IPS DF 19.7 (cell line): ENCODE results near the gene ABHD16A.
"Not testable (repeated sequence)": the region's sequence is repeated elsewhere in the genome, so short reads cannot be mapped to it uniquely, and the experiment has no call there.

Experiments used
- DNase-seq: peaks from one replicate; pipeline ENCODE4 v3.0.0-alpha.2; 2013; ENCODE audit warnings: low read depth, low spot score

The ABHD16A gene

DNA sequence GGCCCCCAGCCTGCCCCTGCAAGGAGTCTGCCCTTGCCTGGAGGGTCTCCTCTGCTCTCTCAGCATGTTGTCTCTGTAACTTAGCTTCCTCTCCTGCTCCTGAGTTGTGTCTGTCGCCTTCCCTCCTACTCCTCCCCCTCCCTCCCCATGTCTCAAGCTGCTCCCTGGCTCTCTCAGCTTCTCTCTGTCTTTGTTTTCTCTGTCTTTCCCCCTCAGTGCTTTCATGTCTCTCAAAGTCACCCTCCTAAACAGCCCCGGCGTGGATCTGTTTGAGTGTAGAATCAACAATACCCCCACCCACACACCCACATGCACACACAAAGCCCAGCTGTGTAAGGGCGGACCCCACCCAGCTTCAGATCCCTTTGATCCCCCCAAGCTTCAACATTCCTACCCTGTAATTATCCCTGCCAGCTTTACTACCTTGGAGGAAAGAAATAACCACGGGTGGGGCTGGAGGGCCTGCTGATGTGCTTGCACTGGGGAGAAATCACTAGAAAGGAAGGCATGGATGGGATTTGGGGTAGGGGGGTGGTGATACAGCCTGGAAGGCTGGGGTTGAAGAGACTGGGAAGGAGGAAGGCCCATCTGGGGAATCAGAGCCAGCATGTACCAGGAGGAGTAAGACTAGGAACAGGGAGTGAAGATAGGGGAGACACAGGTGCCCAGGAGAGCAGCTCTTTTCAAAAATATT, 11.0 kb upstream of the ABHD16A start:
- DNase-seq = no peak

DNA sequence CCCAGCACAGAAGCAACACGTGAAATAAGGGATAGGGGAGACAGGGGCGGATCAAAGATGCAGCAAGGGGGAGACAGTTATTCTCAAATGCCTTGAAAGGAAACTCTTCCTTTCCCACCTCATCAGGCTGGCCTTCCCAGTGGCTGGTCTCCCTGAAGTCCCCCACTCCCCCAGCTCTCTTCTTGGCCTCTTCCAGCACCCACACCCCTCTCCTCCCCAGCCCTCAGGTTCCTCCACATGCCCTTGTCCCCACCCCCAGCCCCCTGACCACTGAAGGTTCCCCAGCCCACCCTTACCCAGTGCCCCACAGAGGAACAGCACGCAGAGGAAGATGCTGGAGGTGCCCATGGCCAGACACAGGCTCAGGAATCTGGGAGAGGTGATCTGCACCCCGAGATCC, 10.3 kb upstream of the ABHD16A start:
- DNase-seq = no peak

DNA sequence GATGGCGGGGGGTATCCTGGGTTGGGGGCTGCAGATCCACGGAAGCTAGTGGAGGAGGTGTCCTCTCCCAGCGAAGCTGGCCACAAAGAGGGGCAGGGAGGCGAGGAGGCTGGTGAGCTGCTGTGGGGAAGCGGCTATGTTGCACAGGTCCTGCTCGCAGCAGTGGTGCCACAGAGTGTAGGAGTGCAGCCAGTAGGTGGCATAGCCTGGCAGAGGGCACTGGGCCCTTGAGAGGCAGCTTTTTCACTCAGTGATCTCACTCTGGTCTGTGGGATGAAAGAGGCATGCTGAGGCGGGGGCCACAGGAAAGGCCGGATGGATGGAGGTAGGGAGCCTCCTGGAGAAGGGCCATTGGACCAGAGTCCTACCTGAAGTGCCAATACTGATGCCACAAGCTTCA, 9.2 kb upstream of the ABHD16A start:
- no peak for DNase-seq

DNA sequence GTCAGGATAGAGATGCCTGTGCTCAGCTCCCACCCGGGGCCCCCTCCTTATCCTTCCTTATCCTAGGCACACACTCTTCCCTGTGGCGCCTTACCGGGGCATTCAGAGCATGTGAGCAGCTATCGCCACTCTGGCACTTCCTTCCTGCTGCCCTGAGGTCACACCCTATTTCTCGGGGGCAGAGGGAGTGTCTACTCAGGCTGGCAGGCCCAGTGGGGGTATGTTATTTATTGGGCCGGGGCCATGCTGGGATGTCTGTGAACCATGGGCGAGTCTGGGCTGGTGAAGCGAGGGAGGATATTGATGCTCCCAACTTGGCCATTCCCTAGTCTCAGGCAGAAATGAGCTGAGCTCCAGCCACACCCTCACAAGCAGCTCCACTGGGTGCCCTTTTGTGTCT, 8.1 kb upstream of the ABHD16A start:
- DNase-seq = no peak

DNA sequence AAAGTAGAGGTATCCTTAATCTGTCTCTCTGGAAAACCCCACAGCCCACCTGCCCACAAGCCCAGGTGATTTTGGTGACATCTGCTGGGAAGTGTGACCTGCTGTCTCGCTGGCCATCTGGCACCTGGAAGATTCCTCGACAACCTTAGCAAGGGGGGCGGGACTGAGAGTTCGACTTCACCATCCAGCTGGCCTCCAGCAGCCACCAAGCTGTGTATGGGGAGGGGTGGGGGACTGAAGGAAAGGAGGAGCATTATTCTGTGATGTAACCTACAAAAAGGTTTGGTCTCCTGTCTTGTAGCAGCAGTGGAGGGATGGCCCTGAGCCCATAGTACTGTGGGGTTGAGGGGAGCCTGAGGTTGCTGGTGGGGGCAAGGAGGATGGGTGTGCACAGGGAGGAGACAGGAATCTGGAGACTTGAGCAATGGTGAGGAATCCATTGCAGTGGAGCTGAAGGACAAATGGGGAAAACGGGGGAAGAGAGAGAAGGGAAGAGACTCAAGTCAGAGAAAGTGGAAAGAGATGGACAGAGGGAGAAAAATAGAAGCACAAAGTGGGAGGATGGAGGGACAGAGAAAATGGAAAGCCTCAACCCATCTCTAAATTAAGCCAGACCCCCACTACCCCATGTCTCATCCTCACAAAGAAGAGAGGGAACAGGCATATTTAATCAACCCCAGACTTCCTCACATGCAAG, 7.5 kb upstream of the ABHD16A start:
- no peak for DNase-seq

DNA sequence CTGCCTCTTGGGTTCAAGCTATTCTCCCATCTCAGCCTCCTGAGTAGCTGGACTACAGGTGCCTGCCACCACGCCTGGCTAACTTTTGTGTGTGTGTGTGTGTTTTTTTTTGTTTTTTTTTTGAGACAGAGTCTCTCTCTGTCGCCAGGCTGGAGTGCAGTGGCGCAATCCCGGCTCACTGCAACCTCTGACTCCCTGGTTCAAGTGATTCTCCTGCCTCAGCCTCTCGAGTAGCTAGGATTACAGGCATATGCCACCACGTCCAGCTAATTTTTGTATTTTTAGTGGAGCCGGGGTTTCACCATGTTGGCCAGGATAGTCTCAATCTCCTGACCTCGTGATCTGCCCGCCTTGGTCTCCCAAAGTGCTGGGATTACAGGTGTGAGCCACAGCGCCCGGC, 6.0 kb upstream of the ABHD16A start:
- DNase-seq = not testable (repeated sequence)

DNA sequence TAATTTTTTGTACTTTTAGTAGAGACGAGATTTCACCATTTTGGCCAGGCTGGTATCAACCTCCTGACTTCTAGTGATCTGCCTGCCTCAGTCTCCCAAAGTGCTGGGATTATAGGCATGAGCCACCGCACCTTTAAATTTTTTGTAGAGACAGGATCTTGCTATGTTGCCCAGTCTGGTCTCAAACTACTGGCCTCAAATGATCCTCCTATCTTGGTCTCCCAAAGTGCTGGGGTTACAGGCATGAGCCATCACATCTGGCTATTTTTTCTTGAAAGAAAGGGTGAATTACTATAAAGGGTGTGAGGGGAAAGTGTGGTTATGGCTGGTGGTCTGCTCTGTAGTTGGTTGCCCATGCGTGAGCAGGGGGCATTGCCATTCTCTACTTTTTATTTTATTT, 5.1 kb upstream of the ABHD16A start:
- DNase-seq = no peak

DNA sequence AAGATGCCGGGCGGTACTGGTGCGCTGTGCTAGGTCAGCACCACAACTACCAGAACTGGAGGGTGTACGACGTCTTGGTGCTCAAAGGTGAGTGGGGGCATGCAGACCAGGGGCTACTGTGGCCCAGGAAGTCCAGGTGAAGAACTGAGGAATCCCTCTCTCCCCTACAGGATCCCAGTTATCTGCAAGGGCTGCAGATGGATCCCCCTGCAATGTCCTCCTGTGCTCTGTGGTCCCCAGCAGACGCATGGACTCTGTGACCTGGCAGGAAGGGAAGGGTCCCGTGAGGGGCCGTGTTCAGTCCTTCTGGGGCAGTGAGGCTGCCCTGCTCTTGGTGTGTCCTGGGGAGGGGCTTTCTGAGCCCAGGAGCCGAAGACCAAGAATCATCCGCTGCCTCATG, 4.6 kb upstream of the ABHD16A start:
- no peak for DNase-seq

DNA sequence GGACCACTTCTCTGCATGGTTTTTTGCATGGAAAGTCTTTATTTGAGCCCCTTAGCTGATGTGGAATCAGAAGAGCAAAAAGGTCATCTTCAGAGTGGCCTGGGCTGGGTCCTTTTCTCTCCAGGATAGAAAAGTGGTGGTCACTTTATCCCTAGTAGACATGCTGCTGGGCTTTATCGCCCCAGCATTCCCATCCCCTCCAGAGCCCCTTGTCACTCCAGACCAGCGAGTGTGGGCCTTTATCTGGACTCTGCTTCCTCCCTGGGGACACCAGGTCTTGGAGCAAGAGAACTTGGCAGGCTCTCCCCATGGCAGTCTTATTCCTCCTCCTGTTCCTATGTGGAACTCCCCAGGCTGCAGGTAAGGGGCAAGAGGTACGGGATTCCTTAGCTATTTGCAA, 3.5 kb upstream of the ABHD16A start, which contains the start of gene LY6G6F:
Gene LY6G6F, plus strand, starts transcription at position 268 of the 400 bp plus-strand sequence. Its CDS starts 41 bp downstream, at position 309.
- DNase-seq = no peak

DNA sequence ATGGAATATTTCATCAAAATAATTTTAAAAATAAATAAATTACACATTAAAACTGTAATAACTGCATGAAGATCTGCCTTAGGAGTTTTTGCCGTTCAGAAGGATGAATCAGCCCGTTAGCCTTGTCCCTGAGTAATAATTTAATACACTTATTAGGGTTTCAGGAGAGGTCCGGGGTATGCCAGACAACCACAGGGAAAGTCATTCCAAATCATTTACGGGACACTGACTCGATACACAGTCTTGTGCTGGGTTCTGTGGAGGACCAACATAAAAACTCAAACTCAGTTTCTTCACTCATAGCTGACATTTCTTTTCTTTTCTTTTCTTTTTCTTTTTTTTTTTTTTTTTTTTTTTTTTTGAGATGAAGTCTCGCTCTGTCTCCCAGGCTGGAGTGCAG, 2.8 kb upstream of the ABHD16A start:
- no peak for DNase-seq

DNA sequence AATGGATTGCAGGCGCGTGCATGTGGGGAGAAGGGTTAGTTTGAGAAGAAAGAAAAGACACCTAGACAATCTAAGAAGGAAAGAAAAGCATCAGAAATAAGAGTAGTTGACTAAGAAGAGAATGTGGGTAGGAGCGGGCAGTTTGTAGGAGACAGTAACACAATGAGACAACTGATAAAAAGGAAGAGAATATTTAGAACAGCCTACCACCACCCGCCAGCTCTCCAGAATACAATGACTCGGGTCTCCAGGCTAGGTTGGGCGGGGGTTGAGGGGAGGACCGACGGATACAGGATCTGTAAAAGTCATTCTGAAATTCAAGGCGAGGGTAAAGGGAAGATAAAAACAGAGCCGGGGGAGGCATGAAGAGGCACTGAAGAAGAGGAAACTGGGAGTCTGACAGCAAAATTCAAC, 712 bp downstream of the ABHD16A start:
- DNase-seq = no peak

DNA sequence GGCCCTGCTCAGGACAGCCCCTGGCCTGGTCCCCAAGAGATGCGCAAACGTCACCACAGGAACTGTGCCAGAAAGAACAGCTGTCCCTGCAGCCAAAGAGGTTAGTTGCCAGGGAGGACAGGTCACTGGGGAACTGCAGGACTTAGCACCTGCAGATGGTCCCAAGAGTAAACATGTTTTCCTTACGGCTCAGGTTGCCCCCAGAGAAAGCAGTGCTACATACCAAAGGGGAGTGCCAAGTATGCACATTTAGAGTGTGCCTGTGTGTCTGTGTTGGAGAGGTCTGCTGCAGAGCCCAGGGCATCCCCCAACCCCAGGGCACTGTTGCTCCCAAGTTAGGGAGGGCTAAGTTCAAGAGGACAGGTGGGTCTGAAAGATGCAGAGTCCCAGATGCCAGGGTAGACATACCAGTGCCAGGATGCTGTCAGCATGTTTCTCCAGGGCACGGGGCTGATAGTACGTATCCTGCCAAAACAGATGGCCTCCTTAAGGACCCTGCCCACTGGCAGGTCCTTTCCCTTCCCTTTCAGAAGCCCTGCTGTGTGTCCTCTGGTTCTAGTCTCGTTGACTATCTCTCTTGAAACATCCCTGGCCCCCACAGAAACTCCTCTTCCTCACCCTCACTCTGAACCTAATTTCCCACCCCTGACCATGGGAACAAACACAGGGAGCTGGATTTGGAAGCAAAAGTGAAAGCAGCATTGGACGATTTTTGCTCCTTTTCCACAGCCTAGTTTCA, 1.3 kb downstream of the ABHD16A start:
- no peak for DNase-seq

DNA sequence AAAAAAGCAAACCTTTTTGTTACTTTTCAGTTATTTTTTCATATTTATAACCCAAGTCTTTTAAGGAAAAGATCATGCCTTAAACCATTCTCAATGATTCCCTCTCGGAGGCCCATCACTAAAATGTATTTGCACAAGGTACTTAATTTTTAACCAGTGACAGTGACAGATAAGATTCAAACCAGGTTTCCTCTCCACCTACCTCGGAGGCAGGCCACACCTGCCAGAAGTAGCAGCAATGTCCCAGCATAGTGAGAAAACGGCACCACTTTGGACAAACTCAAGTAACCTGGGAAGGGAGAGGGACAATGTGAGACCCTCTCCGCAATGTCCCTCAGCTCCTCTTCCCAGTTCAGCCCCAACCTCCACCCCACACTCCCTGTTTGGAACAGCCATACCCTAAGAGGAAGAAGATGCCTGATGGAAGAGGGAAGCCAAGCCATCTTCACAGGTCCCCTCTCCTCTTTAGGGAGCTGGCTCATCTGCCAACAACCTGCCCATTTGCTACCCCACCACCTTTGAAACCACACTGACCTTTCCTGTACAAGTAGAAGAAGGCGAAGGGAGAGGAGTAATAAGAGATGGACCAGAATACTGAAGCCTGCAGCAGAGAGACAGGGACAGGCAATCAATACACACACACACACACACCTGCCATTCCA, 2.3 kb downstream of the ABHD16A start:
- DNase-seq = no peak

DNA sequence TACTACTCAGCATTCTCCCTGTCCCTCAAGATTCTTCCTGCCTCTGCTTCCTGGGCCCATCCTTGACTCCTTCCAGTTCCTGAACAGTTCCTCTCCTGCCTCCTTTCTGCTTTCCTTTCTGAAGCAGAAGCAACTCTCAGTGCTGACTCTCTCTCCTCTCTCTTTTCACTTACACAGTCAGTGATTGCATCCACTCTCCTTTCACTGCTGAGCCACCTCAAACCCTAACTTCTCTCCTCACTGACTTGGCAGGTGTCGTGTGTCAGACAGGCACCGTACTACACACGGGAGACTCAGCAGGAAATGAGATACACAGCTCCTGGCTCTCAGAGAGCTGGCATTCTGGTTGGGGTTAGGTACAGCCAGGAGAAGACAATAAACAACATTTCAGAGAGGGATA, 5.6 kb downstream of the ABHD16A start:
- no peak for DNase-seq

DNA sequence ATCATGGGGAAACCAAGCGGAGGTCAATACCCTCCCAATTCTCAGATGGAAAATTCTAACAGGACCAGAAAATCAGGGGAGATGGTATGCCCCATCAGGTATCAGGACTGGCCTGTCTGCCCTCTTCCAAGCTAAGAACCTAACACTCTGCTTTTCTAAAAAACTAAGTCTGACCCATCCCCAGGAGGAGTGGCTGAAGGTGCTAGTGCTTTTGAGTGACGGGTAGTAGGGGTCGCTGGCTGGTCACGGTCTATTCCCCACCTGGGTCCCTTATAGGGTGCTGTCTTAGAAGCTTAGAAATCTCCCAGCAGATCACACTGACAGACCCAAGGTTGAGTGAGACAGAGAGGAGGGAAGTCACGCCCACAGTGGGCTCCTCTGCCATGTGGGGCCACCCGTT, 9.6 kb downstream of the ABHD16A start:
- DNase-seq = no peak

DNA sequence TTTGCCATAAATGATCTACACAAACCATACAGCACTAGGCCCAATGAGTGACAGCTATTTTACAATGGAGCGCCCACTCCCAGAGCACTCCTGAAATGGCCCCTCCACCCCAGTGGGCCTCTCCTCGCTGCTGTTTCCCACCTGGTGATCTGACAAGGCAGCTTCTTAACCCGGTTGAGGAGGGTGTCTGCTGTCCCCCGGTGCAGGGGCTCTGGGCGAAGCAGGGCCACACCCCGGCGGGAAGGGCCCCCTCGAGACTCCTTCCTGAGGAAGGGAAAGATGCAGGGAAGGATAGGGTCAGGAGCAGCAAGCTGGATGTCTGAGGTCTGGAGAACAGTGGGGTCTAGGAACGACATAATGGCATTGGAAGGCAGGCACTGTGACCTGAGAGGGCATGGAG, 10.2 kb downstream of the ABHD16A start:
- no peak for DNase-seq

DNA sequence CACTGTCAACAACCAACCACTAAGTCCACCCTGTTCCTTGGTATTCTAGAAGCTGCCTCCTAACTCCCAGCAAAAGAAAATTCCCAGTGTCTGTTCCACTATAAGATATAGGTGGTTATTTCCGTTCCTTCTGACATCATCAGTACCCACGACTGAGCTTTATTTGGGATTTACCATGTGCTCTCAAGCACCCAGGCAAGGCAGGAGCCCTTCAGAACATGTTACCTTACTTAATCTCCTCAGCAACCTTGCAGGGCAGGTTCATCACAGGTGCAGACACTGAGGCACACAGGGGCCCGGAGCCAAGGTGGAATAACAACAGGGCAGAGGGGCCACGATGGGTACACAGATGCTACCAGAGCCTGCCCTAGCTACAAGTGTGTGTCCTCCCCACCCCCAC, 10.8 kb downstream of the ABHD16A start:
- no peak for DNase-seq

DNA sequence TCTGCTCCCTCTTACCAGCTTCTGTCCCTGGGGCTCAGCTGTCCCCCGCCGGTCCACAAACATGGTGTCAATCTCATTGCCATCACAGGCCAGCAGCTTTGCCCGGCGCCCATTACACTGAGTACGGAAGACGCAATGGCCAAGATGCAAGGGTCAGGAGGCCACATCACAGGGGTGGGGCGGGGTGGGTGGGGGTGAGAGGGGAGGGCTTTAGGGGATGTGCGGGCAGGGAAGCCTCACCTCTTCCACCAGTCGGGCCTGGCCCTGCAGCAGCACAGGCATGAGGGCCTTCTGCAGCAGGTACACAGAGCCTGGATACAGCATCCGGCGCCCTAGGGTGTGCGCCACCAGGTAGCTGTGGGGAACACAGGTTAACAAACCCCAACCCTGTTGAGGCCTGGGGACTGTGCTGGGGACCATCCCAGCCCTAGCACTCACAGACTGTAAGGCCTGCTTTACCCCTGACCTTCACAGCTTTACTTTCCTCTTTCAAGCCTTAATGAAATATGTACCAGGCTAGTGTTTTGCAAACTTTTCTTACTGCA, 11.5 kb downstream of the ABHD16A start:
- no peak for DNase-seq

DNA sequence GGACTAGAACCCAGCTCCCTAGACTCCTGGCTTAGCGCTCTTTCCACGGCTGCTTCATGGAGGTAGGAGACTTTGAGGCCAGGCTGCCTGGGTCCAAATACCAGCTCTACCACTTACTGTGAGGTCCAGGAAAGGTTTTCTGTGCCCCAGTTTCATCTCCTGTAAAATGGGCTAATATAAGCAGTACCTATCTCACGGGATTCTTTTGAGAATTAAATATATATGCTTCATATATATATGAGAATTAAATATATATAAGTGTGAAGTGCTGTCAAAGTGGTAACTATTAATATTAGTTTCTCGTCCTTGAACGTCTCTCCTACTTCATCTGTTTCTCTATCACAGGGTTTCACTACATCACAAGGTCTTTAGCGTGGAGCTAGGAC, 12.1 kb downstream of the ABHD16A start:
- DNase-seq = no peak

DNA sequence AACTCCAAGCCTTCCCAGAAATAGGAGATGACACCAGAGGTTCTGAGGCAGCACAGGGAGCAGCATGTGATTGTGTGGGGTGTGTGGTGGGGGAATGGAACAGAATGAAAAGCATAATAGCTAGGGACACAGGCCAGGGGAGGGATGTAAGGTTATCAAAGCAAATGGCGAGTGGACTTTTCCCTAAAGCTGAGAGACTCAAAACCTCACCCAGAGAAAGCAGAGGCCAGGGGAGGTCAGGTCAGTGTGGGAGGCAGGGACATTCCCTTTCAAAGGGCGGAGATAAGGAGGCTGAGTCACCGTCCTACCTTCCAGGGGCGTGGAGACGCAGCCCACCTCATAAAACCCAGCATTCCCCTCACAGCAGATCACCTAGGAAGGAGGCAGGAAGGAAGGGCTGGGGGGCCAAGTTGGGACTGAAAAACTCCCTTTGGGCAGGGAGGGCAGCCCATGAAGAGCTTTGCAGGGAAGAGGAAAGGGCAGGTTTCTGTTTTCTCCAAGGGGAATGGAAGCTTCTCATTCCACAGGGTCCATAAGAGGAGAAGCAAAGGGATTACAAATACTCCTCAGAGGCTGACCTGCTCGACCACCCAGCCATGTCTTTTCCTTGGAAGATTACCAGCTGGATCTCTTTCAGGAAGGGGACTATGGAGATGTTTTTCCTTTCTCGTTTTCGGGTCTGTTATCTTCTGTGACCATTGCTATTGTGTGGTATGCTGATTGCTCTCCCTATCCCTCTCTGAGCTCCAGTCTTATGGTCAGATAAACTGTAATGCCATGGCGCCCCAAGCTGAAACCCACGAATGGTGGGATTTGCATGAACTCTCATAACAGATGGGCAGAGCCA, 12.7 kb downstream of the ABHD16A start:
- no peak for DNase-seq
